Measurements from ENCODE around the gene TNIK.

Gene TNIK

DNA sequence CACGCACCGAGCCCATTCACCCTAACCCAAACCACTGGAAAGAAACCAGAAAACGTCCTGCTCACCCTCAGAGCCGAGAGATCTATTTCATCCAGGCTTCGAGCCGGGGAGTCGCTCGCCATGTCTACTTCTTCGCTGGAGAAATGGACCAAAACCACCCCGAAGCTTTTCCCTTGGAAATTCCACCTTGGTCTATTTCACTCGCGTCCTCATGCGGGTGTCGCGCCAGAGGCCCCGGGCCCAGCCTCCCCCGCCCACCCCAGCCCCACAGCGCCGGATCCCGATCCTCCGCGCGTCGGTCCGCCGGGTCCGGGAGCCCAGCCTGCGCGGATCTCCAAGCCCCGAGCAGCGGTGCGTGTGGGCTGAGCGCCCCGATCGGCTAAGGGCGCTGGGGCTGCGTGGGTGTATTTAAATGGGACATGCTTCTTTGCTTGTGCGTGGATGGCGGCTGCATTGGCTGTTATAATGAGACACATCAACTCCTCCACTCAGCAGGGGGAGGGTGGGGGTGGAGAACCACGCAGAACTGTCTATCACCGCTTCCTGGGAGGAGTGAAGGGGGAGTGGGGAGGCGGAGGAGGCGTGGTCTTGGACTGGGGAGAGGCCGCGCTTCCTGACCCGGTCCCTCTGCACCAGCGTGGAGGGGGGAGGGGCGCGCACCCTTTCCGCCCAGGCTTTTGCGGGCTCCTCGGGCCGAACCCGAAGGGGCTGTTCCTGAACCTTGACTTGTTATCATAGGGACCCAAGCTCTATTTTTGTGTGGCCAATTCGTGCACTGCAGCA lies at the start of gene TNIK:
TSS of gene TNIK (minus strand) at position 464 of the 783 bp plus-strand sequence. CDS start at position 122, 342 bp downstream.
- Histone ChIP-seq H3K4me3 (ENCODE audit: low read depth, low read length) (peak within 1 kb of the TSS; percentile 58), H3K9ac (no peak within 1 kb of the TSS), H2AFZ (peak within 1 kb of the TSS; percentile 90), H3K4me2 (ENCODE audit: low read length) (peak within 1 kb of the TSS; percentile 96), H3K9me3 (ENCODE audit: control insufficient read depth, low read length) (no peaks in the 10 kb centered on the region), H3K4me1 (peaks cover 17% of the 10 kb centered on the region), H3K36me3 (ENCODE audit: control insufficient read depth, insufficient read depth, low read length) (no peaks in the 10 kb centered on the region), H3K27ac (peak within 1 kb of the TSS; percentile 47), H3K27me3 (ENCODE audit: control insufficient read depth, insufficient read depth, low read length) (peaks cover 6% of the 10 kb centered on the region), H3K79me2 (no peaks in the 10 kb centered on the region)
- TF ChIP-seq, protein P1, sequence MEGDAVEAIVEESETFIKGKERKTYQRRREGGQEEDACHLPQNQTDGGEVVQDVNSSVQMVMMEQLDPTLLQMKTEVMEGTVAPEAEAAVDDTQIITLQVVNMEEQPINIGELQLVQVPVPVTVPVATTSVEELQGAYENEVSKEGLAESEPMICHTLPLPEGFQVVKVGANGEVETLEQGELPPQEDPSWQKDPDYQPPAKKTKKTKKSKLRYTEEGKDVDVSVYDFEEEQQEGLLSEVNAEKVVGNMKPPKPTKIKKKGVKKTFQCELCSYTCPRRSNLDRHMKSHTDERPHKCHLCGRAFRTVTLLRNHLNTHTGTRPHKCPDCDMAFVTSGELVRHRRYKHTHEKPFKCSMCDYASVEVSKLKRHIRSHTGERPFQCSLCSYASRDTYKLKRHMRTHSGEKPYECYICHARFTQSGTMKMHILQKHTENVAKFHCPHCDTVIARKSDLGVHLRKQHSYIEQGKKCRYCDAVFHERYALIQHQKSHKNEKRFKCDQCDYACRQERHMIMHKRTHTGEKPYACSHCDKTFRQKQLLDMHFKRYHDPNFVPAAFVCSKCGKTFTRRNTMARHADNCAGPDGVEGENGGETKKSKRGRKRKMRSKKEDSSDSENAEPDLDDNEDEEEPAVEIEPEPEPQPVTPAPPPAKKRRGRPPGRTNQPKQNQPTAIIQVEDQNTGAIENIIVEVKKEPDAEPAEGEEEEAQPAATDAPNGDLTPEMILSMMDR (IDR thresholded peaks at IDR 0.05): peak; percentile 3

DNA sequence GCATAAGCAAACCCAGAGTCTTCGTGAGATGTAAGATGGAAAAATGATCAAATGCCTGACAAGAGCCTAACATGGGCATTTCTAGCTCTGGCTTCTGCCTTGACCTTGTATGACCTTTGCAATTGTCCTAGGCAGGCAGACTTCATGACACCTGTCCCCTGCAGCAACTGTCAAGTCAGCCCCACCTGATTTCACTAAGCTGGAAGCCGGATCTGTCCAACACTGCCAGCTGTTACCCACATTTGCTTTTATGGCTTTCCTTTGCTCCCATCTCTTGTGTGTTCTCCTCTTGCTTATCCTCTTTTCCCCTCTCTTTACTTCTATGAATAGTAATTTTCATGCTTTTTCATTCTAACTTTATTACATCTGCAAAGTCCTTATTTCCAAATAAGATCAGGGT lies 48.5 kb upstream of the TNIK start:
- Histone ChIP-seq H3K27ac (no peak overlapping the region), H3K27me3 (ENCODE audit: control insufficient read depth, insufficient read depth, low read length) (no peaks in the 10 kb centered on the region), H2AFZ (no peak overlapping the region), H3K36me3 (ENCODE audit: control insufficient read depth, insufficient read depth, low read length) (no peaks in the 10 kb centered on the region), H3K4me1 (no peaks in the 10 kb centered on the region), H3K4me2 (ENCODE audit: low read length) (no peak overlapping the region), H3K4me3 (ENCODE audit: low read depth, low read length) (no peak overlapping the region), H3K9me3 (ENCODE audit: control insufficient read depth, low read length) (no peaks in the 10 kb centered on the region), H3K9ac (no peak overlapping the region), H3K79me2 (no peaks in the 10 kb centered on the region)
- TF ChIP-seq, protein P1 (IDR thresholded peaks at IDR 0.05): no peak

DNA sequence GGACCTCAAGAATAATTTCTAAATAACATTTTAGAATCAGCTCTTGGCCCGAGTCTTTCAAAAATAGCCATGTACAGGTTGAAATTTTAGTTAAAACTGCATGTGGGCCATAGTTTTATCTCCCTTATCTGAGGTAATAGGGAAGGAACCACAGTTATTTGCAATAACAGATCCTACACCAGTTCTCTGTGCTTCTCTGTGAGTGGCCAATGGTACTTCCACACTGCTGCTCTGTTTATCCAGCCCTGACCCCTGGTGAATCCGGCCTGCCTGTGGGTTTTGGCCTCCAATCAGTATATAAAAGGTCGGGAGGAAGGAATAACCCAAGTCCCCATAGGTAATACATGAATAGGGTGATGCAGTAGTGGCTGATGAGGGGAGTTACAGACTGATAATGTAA lies 48.0 kb upstream of the TNIK start:
- no peak overlapping the region for H3K9ac ChIP-seq
- H3K4me2 ChIP-seq (ENCODE audit: low read length): no peak overlapping the region
- no peak overlapping the region for H3K27ac ChIP-seq
- no peak overlapping the region for H2AFZ ChIP-seq
- H3K4me1 ChIP-seq: no peaks in the 10 kb centered on the region
- H3K4me3 ChIP-seq (ENCODE audit: low read depth, low read length): no peak overlapping the region
- no peaks in the 10 kb centered on the region for H3K79me2 ChIP-seq
- TF ChIP-seq, protein P1 (IDR thresholded peaks at IDR 0.05): no peak
- H3K36me3 ChIP-seq (ENCODE audit: control insufficient read depth, insufficient read depth, low read length): no peaks in the 10 kb centered on the region
- H3K27me3 ChIP-seq (ENCODE audit: control insufficient read depth, insufficient read depth, low read length): no peaks in the 10 kb centered on the region
- no peaks in the 10 kb centered on the region for H3K9me3 ChIP-seq (ENCODE audit: control insufficient read depth, low read length)

DNA sequence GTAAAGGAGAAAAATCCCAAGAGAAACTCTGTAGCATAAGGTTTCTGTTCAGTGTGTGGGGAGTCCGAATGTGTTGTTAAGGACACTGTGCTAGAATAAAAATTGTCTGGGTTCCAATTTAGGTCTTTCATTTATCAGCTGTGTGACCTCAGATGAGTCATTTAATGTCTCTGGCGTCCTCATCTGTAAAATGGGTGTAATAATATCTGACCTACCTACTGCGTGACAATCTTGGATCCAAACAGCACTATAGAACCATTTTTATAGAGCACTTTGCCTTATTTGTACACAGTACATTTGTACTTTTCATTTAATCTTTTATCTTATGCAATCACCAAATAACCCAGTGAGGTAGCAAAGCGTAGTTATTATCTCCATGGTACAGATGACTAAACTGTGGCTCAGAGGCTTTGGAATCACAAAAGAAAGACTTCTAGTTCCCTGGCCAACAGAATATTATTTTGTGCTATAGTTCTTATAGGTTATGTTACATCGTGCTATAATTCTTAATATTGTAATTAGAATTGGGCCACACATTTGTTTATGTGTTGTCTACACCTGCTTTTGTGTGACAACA lies 46.6 kb upstream of the TNIK start:
- no peak overlapping the region for H3K4me2 ChIP-seq (ENCODE audit: low read length)
- no peaks in the 10 kb centered on the region for H3K9me3 ChIP-seq (ENCODE audit: control insufficient read depth, low read length)
- H3K27me3 ChIP-seq (ENCODE audit: control insufficient read depth, insufficient read depth, low read length): no peaks in the 10 kb centered on the region
- no peak overlapping the region for H3K9ac ChIP-seq
- no peaks in the 10 kb centered on the region for H3K36me3 ChIP-seq (ENCODE audit: control insufficient read depth, insufficient read depth, low read length)
- no peaks in the 10 kb centered on the region for H3K79me2 ChIP-seq
- no peak overlapping the region for H3K4me3 ChIP-seq (ENCODE audit: low read depth, low read length)
- H3K27ac ChIP-seq: no peak overlapping the region
- H3K4me1 ChIP-seq: no peaks in the 10 kb centered on the region
- TF ChIP-seq, protein P1 (IDR thresholded peaks at IDR 0.05): no peak
- H2AFZ ChIP-seq: no peak overlapping the region
